ENCODE measurements around the gene RNF151.
"Not testable (repeated sequence)": the region's sequence is repeated elsewhere in the genome, so short reads cannot be mapped to it uniquely, and the experiment has no call there.

Gene RNF151

DNA sequence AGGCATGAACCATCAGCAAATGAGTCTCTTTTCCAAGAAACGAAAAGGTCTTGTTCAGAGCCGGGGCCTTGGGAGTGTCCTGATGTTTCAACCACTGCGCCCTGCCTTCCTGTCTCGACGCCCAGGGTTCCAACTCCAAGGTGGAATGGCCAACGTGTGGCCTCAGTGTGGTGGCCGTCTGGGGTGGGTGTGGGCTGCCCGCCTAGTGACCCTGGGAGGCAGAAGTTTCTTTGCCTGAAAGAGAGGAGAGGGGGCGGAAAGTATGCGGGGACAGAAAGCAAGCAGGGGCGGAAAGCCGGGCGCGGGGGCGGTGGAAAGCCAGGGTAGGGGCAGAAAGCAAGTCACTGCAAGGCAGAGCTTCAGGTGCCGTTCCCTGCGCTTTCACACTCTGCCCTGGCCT is 27.7 kb upstream of the RNF151 start:
- DNase-seq (ENCODE audit: low read depth in 2 of 2), result no peak

DNA sequence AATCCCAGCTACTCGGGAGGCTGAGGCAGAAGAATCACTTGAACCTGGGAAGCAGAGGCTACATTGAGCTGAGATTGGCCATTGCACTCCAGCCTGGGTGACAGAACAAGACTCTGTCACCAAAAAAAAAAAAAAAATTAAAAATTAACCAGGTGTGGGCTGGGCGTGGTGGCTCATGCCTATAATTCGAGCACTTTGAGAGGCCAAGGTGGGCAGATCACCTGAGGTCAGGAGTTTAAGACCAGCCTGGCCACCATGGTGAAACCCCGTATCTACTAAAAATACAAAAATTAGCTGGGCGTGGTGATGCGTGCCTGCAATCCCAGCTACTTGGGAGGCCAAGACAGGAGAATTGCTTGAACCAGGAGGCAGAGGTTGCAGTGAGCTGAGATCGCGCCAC is 26.8 kb upstream of the RNF151 start:
- not testable (repeated sequence) for DNase-seq (ENCODE audit: low read depth in 2 of 2)

DNA sequence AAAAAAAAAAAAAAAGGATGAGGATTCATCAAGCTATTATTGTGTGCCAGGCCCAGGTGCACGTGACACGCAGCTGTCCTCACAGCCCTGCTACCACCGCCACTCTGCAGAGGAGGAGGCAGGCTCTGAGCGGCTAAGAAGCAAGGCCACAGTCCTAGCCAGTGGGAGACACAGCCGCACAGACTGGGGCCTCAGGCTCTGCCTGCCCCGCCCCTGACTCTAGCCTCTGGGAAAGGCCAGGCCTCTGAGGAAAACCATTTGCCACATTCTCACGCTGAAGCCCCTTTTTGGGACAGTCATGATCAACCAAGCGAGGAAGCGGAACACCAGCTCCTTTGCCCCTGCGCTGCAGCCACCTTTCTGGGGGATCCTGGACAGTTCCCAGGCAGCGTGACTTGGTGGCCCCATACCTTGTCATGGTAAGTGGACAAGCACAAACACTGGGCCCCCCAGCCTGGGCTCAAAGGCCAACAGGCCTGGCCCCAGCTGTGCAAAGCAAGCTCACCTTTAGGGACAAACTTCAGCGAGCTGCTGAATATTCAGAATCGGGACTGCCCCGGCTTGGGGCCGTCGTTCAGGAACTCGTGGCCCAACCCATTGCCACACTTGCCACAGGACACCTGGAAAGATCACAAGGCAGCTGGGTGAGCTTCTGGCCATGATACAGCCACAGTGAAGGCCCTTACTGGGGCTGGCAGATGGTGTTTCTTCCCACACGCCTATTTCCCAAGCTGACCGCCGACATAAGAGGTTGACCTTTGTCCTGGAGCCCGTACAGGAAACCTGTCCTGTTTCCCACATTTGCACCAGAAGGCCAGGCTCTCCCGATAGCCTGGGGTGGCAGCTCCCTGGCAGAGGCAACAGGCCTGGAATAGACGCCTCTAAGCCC is 26.1 kb upstream of the RNF151 start:
- no peak for DNase-seq (ENCODE audit: low read depth in 2 of 2)

DNA sequence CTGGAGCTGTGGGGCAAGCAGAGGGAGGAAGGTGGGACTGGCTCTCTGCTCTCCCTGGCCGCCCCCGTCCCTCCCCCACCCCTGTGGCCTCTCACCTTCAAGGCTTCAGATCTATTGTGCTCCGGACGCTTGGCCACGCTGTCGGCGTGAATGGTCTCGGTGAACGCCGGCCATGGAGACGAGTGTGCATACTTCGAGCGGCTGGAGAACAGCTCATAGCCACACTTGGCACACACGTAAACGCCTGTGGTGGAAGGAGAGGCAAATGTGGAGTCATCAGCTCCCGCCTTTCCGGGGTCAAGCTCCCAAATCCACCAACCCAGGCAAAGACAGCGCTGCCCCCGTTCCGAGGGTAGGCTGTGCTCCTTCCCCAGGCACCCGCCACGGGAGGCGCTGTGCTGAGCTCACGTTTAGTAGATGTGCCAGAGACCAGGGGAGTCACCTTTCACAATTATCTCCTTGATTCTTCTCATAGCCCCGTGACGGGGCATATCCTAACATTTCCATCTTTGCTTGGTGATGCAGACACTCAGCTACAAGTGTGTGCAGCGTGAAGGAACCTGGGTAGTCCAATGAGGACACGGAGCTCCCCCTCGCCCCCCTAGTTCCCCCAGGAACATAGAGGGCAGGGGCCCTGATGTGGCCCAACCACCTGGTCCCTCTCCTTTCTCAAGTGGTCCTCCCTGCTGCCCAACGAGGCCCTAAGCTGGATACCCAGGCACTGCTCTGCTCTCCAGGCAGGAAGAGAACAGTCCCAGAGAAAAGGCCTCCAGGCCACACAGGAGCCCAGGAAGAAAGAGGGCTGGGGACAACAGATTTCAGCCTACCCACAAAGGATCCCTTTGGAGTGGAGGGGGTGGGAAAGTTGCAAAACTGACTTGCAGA is 25.3 kb upstream of the RNF151 start:
- no peak for DNase-seq (ENCODE audit: low read depth in 2 of 2)

DNA sequence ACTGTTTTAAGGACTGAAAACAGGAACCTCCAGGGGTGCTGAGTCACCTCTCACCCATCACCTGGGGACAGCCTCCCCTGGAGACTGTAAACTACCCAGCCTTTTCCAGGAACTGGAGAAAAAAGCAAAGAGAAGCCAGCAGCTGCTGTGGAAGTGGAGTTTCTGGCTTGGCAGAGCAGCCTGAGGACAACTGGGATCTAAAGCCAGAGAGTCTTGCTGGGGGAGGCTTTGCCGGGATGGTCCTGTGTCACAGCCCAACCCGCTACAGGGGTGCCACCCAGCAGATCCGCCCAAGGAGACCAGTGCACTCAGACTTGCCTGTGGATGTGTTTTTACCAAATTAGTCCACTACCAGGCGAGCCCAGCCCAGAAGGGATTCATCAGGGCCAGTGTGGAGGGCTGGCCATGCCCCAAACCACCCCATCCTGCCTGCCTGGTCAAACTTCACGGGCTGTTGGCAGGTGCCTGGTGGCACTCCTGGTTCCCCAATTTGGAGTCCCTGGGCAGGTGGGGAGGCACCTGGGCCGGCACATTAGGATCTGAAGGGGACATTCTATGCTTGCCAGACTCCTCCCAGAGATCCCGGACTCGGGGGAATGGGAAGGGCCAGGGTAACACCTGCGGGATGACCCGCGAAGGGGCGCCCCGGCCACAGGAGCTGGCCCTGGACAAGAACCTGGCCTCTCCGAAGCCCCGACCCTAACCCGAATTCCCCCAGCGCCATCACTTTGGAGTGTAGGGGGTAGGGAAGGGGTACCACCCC is 24.4 kb upstream of the RNF151 start:
- DNase-seq (ENCODE audit: low read depth in 2 of 2), result no peak

DNA sequence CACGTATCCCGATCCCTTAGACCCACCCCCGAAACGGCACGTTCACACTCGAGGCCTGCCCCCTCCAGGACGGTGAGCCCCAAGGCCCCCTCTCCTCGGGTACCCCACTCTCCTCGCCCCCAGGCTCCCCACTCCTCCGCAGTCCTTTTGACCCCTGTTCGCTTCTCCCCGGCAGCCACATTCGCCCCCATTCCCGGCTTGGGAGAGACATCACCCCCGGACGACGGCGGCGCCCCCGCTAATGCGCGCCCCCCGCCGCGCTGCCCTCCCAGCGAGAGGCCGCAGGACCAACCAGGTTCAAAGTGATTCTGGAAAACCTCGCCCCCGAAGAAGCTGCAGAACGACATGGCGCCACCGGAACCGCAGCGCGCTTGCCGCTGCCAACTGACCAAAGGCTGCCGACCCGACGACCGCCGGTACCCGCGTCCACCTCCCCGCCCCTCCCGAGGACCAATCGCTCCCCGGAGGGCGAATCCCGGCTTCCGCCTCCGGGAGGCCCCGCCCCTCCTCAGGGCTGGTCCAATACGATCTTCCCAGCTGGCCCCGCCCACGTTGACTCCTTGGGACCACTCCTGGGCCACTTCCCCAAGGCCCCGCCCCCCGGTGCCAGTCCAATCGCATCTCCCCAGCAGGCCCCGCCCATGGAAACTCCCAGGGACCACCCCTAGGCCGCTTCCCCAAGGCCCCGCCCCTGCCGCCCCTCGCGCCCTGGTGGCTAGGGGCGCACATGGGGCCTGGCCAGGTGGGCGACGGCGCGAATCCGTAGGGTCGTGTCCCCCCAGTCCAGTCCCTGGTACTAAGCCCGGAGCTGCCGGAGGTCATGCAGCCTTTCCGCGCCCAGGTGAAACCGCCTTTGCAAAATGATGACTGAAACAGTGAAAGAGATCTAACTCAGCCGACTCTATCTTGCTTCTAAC is 23.6 kb upstream of the RNF151 start, which contains the start of gene MSRB1:
Gene MSRB1, minus strand, starts transcription at position 390 of the 917 bp plus-strand sequence. Its CDS starts 43 bp downstream, at position 347.
- peak; percentile 99 to 100 for DNase-seq (ENCODE audit: low read depth in 2 of 2)

DNA sequence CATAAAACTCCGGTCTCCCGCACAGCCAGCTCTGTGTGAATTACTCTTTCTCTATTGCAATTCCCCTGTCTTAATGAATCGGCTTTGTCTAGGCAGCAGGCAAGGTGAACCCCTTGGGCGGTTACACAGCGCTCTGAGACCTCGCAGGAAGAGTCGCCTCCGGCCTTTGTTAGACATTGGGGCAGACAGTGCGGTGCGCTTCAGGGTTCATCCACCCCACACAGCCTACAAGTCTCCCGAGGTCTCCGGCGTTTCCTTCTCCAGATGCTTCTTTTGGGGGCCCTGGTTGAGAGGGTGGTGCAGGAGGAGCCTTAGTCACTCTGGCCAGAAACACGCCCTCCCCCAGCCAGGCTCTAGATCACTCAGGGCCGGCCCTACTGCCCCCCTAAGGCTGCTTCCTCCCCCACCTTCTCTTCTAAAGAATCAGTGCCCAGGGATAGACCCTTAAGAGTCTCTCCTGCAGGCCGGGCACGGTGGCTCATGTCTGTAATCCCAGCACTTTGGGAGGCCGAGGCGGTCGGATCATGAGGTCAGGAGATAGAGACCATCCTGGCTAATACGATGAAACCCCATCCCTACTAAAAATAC is 21.9 kb upstream of the RNF151 start:
- DNase-seq (ENCODE audit: low read depth in 2 of 2), result no peak

DNA sequence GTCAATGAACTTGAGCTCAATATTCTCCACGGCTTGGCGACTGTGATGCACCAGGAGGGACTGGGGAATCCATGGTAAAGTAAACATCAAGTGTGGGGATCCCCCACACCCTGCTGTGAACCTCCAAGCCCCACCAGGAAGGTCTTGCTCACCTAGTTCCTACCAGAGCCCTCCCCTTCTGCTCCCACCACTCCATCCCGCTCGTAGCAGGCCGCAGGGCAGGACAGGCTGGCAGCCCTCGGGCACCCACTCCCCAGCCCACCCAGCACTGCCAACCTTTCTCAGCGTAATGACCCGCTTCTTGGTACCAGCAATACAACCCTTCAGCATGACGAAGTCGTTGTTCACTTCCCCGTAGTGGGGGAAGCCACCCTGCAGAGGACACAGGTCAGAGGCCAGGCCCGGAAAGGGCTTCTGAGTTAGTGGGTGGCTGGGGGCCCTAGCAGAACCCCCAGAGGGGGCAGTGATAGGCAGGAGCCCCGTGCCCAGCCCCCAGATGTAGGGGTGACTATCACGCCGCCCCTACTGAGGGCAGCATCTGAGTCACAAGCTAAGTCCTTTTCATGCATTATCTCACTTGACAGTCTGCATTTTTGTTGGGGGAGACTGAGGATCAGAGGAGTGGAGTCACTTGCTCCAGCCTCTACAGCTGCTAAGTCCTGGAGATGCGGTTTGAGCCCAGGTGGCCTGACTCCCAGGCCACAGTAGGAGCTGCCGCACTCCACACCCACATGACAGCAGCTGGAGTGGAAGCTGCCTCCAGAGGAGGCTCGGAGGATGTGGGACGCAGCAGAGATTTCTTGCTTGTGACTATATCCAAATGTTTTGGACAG is 20.9 kb upstream of the RNF151 start:
- DNase-seq (ENCODE audit: low read depth in 2 of 2), result no peak

DNA sequence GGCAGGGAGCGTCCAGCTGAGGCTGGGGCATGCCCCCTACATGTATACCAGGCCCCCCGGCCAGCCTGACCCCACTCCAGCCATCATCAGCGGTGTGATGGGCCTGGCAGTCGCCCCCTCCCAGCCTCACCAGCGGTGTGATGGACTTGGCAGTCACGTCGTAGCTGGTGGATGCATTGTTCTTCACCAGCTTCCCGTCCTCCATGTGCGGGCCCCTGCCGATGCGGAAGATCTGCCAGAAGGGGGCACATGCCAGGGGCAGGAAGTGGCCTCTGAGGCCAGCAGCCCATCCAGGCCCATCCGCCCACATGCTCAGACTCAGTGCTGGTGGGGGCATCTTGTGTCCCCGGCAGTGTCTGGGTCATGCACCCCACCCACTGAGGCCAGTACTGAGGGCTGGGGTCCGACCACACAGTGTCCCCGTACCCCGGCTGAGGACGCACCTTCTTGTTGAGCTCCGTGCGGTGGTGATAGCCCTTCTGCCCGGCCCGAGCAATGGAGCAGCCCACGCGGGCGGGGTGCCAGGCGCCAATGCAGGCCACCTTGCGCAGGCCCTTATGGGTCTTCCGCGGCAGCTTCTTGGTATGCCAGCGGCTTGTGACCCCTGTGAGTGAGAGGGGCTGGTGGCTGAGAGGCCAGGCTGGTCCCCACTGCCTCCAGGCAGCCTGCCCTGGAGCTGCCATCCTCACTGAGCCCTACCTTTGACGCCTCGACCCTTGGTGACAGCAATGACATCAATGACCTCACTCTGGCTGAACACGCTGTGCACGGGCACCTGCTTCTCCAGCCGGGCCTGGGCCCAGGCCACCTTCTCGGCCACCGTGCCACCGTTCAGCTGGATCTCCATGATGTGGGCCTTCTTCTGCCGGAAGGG is 19.9 kb upstream of the RNF151 start:
- DNase-seq (ENCODE audit: low read depth in 2 of 2), result no peak

DNA sequence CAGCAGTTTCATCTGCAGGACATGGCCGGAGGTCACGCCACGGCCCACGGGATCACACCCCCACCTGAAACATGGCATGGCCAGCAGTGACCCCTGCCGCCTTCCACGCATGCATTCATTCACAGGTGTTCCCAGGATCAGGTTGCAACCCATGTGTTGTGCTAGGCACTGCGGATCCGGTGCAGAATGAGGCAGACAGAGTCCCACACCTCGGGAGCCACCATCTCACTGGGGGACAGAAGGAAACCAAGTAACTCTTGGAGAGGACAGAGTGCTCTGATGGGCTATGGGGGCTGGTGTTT is 19.3 kb upstream of the RNF151 start:
- DNase-seq (ENCODE audit: low read depth in 2 of 2), result no peak

DNA sequence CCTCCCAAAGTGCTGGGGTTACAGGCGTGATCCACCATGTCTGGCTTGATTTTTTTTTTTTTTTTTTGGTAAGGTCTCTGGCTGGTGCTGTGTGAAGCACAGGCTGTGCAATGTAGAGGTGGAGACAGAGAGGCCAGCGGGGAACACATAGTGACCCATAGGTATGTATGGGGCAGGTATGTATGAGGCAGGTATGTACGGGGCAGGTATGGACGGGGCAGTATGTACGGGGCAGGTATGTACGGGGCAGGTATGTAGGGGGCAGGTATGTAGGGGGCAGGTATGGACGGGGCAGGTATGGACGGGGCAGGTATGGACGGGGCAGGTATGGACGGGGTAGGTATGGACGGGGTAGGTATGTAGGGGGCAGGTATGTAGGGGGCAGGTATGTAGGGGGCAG is 17.1 kb upstream of the RNF151 start:
- no peak for DNase-seq (ENCODE audit: low read depth in 2 of 2)

DNA sequence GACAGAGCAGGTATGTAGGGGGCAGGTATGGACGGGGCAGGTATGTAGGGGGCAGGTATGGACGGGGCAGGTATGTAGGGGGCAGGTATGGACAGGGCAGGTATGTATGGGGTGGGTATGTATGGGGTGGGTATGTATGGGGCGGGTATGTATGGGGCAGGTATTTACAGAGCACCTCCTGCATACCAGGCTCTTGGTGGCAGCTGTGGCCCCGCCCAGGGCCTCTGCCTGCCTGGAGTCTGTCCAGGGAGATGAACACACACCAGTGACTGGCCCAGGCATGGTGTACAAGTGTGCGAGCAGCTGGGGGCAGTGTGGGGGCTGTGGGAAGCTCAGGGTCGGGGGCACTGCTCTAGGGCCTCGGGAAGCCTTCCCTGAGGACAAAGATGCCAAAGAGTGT is 16.6 kb upstream of the RNF151 start:
- DNase-seq (ENCODE audit: low read depth in 2 of 2), result no peak

DNA sequence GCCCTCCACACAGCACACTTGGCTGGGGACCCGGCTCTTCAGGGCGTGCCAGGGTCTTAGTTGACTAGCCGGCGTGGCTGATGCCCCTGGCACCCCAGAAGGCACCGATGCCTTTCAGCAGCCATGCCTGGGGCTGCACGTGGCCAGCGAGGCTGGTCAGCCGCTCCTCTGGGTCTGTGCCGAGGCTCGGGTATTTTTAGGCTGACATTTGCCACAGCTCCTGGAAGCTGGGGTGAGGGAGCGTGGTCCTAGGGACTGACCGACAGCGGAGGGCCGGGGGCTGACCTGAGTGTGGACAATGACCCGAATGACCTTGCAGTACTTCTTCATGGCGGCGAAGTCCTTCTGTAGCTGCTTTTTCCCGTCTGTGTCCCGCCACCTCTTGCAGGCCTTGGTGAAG is 16.1 kb upstream of the RNF151 start:
- no peak for DNase-seq (ENCODE audit: low read depth in 2 of 2)

DNA sequence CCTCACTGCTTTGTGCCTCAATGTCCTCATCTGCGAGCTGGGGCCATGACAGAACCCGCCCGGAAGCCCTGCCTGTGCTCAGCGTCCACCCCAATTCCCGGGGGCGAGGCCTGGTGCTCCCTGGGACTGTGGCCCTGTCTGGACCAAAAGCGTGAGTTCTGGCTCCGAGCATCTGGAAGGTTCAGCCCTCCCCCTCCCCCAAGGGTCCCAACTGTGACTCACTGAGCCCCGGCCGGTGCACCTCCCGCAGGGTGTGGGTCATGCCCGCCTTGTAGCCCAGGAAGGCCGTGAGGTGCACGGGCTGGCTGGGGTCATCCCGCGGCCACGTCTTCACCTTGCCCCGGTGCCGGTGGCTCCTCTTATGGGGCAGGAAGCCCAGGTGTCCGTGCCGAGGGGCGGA is 12.9 kb upstream of the RNF151 start:
- DNase-seq (ENCODE audit: low read depth in 2 of 2), result no peak

DNA sequence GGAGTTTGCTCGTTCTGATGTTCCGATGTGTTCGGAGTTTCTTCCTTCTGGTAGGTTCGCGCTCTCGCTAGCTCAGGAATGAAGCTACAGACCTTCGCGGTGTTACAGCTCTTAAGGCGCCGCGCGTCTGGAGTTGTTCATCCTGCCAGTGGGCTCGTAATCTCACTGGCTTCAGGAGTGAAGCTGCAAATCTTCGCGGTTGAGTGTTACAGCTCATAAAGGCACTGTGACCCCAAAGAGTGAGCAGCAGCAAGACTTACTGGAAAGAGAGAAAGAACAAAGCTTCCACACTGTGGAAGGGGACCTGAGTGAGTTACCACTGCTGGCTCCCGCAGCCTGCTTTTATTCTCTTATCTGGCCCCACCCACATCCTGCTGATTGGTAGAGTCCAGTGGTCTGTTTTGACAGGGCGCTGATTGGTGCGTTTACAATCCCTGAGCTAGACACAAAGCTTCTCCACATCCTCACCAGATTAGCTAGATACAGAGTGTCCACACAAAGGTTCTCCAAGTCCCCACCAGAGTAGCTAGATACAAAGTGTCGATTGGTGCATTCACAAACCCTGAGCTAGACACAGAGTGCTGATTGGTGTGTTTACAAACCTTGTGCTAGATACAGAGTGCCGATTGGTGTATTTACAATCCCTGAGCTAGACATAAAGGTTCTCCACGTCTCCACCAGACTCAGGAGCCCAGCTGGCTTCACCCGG is 9.1 kb upstream of the RNF151 start:
- not testable (repeated sequence) for DNase-seq (ENCODE audit: low read depth in 2 of 2)

DNA sequence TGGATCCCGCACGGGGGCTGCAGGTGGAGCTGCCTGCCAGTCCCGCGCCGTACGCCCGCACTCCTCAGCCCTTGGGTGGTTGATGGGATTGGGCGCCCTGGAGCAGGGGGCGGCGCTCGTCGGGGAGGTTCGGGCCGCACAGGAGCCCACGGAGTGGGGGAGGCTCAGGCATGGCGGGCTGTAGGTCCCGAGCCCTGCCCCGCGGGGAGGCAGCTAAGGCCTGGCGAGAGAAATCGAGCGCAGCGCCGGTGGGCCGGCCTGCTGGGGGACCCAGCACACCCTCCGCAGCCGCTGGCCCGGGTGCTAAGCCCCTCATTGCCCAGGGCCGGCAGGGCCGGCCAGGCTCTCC is 8.5 kb upstream of the RNF151 start:
- DNase-seq (ENCODE audit: low read depth in 2 of 2), result not testable (repeated sequence)

DNA sequence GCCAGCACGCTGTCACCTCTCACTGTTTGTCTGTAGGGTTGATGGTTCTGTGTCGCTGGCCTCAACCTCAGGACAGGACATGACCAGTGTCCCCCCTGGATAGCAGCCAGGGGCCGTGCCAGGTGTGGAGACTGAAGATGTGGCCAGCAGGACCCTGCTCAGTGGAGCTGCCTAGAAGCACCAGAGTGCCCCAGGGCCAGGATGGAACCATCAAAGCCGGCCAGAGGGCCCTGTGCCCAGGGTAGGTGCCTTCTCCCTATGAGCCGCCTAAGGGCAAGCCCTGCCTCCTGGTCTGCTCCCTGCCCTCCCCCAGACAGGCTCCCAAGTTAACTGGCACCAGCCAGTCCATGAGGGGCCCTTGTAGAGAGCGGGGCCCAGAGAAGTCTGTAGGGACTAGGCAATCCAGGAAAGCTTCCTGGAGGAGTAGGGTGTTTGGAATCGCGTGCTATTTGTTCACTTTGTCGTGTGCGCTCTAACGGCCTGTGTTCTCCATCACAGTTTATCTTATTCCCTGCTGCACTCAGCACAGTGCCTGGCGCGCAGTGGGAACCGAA is 7.9 kb upstream of the RNF151 start:
- DNase-seq (ENCODE audit: low read depth in 2 of 2), result no peak

Data from stimulated activated CD8-positive, alpha-beta memory T cell treated with anti-CD3 and anti-CD28 coated beads, Interleukin-15, amount 100 ng/mL, for 48 hours (primary cell).